C4-2B (cell line): ENCODE data around the gene TGM2.

Experiments
- ZFX ChIP-seq: fragments of 450-650 bp; IDR thresholded peaks from 2 replicates; pipeline ENCODE4 v1.6.1; 2017
- TF ChIP-seq, protein P1 (sequence below): fragments of 450-650 bp; conservative IDR thresholded peaks from 2 replicates; pipeline ENCODE4 v1.5.1; 2017; ENCODE audit warnings: mild to moderate bottlenecking

DNA sequence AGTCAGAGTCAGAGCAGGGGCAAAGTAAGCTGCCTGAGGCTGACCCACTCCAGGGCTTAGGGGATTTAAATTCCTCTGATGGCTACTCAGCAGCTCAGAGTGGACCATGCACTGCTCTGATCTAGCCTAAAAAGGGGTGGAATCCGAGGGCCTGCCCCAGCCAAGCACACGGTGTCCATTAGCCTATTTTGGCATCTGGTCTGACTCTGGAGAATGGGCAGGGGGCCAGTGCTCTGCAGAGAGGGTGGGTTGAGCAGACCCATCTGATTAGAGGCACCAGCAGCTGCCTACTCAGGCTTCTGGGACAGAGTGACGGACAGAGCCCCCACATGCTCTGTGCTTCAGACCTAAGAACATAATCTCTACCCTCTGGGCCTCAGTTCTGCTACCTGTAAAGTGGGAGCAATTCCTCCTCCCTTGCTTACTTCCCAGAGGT, 25.9 kb upstream of the TGM2 start:
- TF ChIP-seq, protein P1, sequence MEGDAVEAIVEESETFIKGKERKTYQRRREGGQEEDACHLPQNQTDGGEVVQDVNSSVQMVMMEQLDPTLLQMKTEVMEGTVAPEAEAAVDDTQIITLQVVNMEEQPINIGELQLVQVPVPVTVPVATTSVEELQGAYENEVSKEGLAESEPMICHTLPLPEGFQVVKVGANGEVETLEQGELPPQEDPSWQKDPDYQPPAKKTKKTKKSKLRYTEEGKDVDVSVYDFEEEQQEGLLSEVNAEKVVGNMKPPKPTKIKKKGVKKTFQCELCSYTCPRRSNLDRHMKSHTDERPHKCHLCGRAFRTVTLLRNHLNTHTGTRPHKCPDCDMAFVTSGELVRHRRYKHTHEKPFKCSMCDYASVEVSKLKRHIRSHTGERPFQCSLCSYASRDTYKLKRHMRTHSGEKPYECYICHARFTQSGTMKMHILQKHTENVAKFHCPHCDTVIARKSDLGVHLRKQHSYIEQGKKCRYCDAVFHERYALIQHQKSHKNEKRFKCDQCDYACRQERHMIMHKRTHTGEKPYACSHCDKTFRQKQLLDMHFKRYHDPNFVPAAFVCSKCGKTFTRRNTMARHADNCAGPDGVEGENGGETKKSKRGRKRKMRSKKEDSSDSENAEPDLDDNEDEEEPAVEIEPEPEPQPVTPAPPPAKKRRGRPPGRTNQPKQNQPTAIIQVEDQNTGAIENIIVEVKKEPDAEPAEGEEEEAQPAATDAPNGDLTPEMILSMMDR = no peak
- no peak for TF ChIP-seq ZFX
